Dedifferentiated amniotic fluid mesenchymal stem cell (primary cell): ENCODE results near the gene SCGB1D2.

Source experiments
- DNase-seq: peaks from one replicate; pipeline ENCODE4 v3.0.0-alpha.2; 2016; ENCODE audit errors: extremely low spot score

Gene SCGB1D2

DNA sequence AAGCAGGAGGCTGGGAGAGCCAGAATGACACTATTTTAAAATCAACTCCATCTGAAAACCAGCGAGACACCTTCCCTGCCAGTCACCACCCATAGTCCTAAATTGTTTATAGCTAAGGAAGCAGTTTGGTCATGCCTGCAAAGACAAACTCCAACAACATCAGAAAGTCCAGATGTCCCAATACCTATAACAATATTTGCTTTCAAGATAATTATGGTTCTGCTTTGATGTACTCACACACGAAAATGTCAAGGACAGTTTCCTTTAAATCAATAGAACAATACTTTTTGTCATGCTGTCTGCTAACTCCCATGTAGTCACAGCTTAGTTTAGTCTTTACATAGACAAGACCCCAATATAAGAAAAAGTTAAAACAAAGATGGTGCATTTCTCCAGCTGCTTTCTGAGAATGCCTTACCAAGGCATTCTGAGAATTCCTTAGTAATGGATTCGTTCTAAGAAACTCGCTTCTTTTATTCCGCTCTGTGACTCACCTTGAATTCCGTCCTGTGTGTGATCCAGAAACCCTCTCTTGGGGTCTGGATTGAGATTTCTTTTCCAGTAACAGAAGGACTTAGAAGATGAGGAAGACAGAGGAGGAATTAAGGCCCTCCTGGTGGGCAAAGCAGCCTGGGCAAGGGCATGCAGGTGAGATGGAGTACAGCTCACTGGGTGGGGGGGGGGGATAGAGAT is 18.4 kb downstream of the SCGB1D2 start:
- DNase-seq: no peak

DNA sequence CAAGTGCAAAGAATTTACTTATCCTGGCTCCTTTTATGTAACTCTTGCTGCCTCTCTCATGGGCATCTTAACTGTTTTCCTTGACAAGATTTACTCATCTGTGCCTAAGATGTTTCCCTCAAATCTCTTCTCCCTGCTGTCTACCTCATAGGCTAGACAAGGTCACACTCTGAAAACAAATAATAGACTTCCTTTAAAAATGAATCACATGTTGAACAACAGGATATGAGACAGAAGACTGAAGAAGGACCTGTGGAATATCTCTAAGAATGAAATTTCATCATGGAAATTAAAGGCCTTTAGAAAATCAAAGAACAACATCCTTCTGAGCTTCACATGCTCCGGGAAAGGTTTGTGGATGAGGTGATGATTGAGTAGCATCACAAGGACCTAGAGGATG is 22.0 kb downstream of the SCGB1D2 start:
- no peak for DNase-seq

DNA sequence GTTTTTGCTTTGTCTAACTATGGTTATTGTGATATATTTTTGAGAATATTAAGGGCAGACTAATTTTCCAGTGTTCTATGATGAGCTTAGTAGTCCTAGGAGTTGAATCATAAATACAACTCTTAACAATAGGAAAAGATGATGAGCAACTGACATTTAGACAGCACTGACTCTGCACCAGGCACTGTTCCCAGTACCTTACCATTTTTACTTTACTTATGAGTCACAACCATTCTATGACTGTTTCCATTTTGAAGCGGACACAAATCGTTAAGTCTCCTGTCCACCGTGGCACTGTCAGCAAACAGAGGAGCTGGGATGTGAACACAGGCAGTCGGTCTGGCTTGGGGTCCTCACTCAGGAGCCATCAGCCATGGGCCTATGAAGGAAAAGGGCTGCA is 24.5 kb downstream of the SCGB1D2 start:
- no peak for DNase-seq

- no peak for DNase-seq
These were observed 25.0 kb downstream of the SCGB1D2 start for GRCh38 chr11:62267050-62267449.

- DNase-seq: no peak
These were observed 25.5 kb downstream of the SCGB1D2 start for GRCh38 chr11:62267576-62267975.

DNA sequence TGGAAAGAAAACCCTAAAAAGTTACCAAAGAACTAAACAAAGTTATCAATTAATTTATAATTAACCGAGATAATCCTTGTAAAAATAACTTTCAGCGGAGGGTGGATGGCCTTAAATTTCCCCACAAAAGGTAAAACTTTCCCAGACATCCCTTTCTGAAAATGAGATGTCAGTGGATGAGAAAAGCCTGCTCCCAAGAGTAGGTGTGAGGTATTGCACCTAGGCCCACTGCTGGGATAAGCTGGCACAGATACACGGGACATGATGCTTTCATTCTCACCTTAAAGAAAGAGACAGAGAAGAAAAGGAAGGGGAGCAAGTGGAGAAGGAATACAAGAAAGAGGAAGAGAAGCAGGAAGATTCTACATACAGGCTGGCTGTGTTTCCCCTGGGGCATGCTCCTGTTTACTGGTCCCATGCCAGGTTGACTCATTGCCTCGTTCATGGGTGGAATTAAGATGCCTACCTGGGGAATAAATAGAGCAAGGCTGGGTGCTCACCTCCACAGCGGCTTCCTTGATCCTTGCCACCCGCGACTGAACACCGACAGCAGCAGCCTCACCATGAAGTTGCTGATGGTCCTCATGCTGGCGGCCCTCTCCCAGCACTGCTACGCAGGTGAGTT is 27.7 kb downstream of the SCGB1D2 start, which contains the start of gene SCGB2A2:
Gene SCGB2A2, plus strand, starts transcription at position 505 of the 625 bp plus-strand sequence. Its CDS starts 59 bp downstream, at position 564.
- no peak for DNase-seq

DNA sequence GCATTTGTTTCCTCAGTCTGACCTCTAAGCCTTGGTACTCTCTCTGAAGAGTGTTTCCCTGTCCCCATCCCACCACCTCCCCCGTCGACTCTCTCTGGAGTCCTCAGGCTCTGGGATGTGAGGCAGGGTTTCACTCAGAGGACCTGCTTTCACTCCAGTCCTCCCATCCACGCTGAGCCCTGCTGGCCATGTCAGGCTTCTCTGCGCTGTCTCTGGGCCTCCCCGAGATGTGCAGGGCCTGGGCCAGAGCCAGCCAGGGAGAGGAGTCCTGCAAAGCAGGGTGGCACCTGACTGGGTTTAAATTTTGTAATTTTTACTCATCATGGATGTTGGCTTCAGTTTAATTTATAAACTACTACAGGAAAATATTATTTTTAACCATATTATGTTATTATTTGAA is 31.2 kb downstream of the SCGB1D2 start:
- DNase-seq: no peak

GRCh38 chr11:62273789-62274275 is 31.8 kb downstream of the SCGB1D2 start:
- no peak for DNase-seq

DNA sequence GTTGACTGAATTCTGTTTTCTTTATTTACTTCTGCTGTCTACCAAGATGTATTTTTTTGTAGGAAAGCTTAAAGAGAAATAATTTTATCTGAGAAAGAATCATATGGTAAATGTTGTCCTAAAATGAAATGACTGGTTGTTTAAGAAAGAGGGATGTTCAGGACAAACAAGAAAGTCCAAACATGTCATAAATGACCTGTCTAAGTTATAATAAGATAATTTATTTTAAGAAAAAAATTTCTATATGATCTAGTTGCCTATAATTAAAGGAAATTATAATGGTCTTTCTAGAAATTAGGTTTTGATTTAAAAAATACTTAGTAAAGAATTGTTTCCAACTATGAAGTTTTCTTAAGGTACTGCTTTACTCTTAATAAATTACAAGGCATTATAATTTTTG is 38.4 kb downstream of the SCGB1D2 start:
- DNase-seq: no peak
